GM23338 (cell line): ENCODE data around the gene ANO1. TPM values are rescaled to one million over a fixed set of nuclear protein-coding genes. Genes with fewer than 3 reads are reported as not detected.

Experiments used
- ATAC-seq: fragments of 200-7000 bp; cut with Tn5 transposase; 3 replicates; pipeline ENCODE4 v1.9.1; 2020
- DNase-seq: peaks from one replicate; pipeline ENCODE4 v3.0.0-alpha.2; 2015; ENCODE audit warnings: low spot score
- H2AFZ ChIP-seq: fragments of 200-600 bp; sonication (generic); 2 replicates; pipeline ENCODE4 v1.8.0; 2016; ENCODE audit warnings: antibody characterized with exemption, mild to moderate bottlenecking, moderate library complexity
- H3F3A ChIP-seq: fragments of 200-600 bp; sonication (generic); replicated peaks from 2 replicates; pipeline ENCODE4 v1.8.0; 2017; ENCODE audit warnings: antibody characterized with exemption, mixed run types, low read depth
- H3K27ac ChIP-seq: fragments of 200-600 bp; sonication (generic); 2 replicates; pipeline ENCODE4 v1.6.1; 2016; ENCODE audit warnings: low read depth
- H3K27me3 ChIP-seq: fragments of 200-600 bp; sonication (generic); 2 replicates; pipeline ENCODE4 v1.8.0; 2016; ENCODE audit warnings: mild to moderate bottlenecking, mixed run types, moderate library complexity; ENCODE audit not compliant: insufficient read depth
- H3K36me3 ChIP-seq: fragments of 200-600 bp; sonication (generic); 2 replicates; pipeline ENCODE4 v1.8.0; 2016; ENCODE audit warnings: mild to moderate bottlenecking; ENCODE audit not compliant: insufficient read depth
- H3K4me1 ChIP-seq: fragments of 200-600 bp; sonication (generic); 2 replicates; pipeline ENCODE4 v1.8.0; 2016; ENCODE audit warnings: mild to moderate bottlenecking, moderate library complexity; ENCODE audit not compliant: insufficient read depth
- H3K4me2 ChIP-seq: fragments of 200-600 bp; sonication (generic); 2 replicates; pipeline ENCODE4 v1.7.1; 2017; ENCODE audit warnings: mixed run types
- H3K4me3 ChIP-seq: fragments of 200-600 bp; sonication (generic); 2 replicates; pipeline ENCODE4 v1.6.1; 2016; ENCODE audit warnings: mixed run types
- H3K79me2 ChIP-seq: fragments of 200-600 bp; sonication (generic); replicated peaks from 2 replicates; pipeline ENCODE4 v1.8.0; 2017; ENCODE audit warnings: mild to moderate bottlenecking; ENCODE audit not compliant: insufficient read depth
- H3K9me2 ChIP-seq: fragments of 200-600 bp; sonication (generic); 2 replicates; pipeline ENCODE4 v1.8.0; 2017; ENCODE audit not compliant: insufficient read depth
- H4K20me1 ChIP-seq: fragments of 200-600 bp; sonication (generic); replicated peaks from 2 replicates; pipeline ENCODE4 v1.8.0; 2017; ENCODE audit warnings: mild to moderate bottlenecking; ENCODE audit not compliant: insufficient read depth
- H3K27ac Mint-ChIP-seq: 2 replicates; pipeline ENCODE4 v1.8.0; 2020; ENCODE audit warnings: inconsistent platforms, mild to moderate bottlenecking, moderate library complexity, mixed read lengths
- H3K27me3 Mint-ChIP-seq: 3 replicates; pipeline ENCODE4 v1.8.0; 2022; ENCODE audit warnings: low read depth, mild to moderate bottlenecking, moderate library complexity, mixed read lengths, inconsistent platforms; ENCODE audit not compliant: insufficient read depth, poor library complexity
- H3K36me3 Mint-ChIP-seq: 3 replicates; pipeline ENCODE4 v1.8.0; 2021; ENCODE audit warnings: low read depth, mild to moderate bottlenecking, inconsistent platforms, moderate library complexity, mixed read lengths
- H3K4me1 Mint-ChIP-seq: 3 replicates; pipeline ENCODE4 v1.8.0; 2020; ENCODE audit warnings: mild to moderate bottlenecking, inconsistent platforms, mixed read lengths
- H3K4me3 Mint-ChIP-seq: 3 replicates; pipeline ENCODE4 v1.8.0; 2021; ENCODE audit warnings: moderate library complexity, mild to moderate bottlenecking, inconsistent platforms, mixed read lengths
- H3K9me3 Mint-ChIP-seq: 3 replicates; pipeline ENCODE4 v1.8.0; 2020; ENCODE audit warnings: moderate library complexity, mild to moderate bottlenecking, inconsistent platforms, mixed read lengths
- CREB1 ChIP-seq: fragments of 250-450 bp; sonication (Bioruptor Pico); IDR thresholded peaks from 2 replicates; pipeline ENCODE4 v1.5.0; 2020; ENCODE audit warnings: low read depth, mild to moderate bottlenecking, moderate library complexity
- EZH2 ChIP-seq: fragments of 200-600 bp; sonication (generic); IDR thresholded peaks from one replicate; pipeline ENCODE4 v1.8.0; 2017; ENCODE audit warnings: antibody characterized with exemption, mild to moderate bottlenecking, low read depth; ENCODE audit not compliant: unreplicated experiment
- JUNB ChIP-seq: IDR thresholded peaks from one replicate; pipeline ENCODE4 v1.6.1; 2016; ENCODE audit warnings: antibody characterized with exemption; ENCODE audit not compliant: unreplicated experiment
- NANOG ChIP-seq: IDR thresholded peaks from 2 replicates; pipeline ENCODE4 v1.6.1; 2016; ENCODE audit warnings: antibody characterized with exemption, borderline replicate concordance
- STAT1 ChIP-seq: IDR thresholded peaks from one replicate; pipeline ENCODE4 v1.6.1; 2016; ENCODE audit warnings: antibody characterized with exemption; ENCODE audit not compliant: unreplicated experiment
- polyA plus RNA-seq: library from polyadenylated mRNA; unstranded; fragments of >200 nt; fragmentation: Nextera tagmentation; extraction: Ambion mirVana; gene quantifications from 2 replicates; pipeline ENCODE4 v1.2.1, GENCODE V29; 2016
- total RNA-seq: library from RNA; depleted of rRNA; stranded (reverse); fragments of >200 nt; shearing (Covaris generic); gene quantifications from 2 replicates; pipeline ENCODE4 v1.2.3, GENCODE V29; 2014
- TF ChIP-seq, protein P1 (sequence below), 2 experiments: fragments of 200-600 bp in 1 of 2; sonication (generic) in 1 of 2; conservative IDR thresholded peaks; 2 replicates each; pipeline versions ENCODE4 v1.5.1 to v1.6.1; 2016 to 2017; ENCODE audit warnings: antibody characterized with exemption in 2 of 2, low read depth in 2 of 2, mild to moderate bottlenecking in 2 of 2, moderate library complexity in 1 of 2
- TF ChIP-seq, protein P2 (sequence below): IDR thresholded peaks from 2 replicates; pipeline ENCODE4 v1.6.1; 2016; ENCODE audit warnings: antibody characterized with exemption

ANO1 gene
- total and polyA plus RNA-seq, 2 experiments from 2014 or later: 1.4 to 3.4 TPM

GRCh38 chr11:70127653-70128434 lies 49.7 kb downstream of the ANO1 start:
- no peak overlapping the region for H3K4me3 ChIP-seq
- no peaks in the 10 kb centered on the region for H4K20me1 ChIP-seq
- ATAC-seq (peak; percentile 17; the same call in 2 of the 3 replicates), DNase-seq (no peak)
- H3K4me1 ChIP-seq: peaks cover 19% of the 10 kb centered on the region
- peaks cover 23% of the 10 kb centered on the region for H3K4me1 Mint-ChIP-seq
- TF ChIP-seq, protein P1, sequence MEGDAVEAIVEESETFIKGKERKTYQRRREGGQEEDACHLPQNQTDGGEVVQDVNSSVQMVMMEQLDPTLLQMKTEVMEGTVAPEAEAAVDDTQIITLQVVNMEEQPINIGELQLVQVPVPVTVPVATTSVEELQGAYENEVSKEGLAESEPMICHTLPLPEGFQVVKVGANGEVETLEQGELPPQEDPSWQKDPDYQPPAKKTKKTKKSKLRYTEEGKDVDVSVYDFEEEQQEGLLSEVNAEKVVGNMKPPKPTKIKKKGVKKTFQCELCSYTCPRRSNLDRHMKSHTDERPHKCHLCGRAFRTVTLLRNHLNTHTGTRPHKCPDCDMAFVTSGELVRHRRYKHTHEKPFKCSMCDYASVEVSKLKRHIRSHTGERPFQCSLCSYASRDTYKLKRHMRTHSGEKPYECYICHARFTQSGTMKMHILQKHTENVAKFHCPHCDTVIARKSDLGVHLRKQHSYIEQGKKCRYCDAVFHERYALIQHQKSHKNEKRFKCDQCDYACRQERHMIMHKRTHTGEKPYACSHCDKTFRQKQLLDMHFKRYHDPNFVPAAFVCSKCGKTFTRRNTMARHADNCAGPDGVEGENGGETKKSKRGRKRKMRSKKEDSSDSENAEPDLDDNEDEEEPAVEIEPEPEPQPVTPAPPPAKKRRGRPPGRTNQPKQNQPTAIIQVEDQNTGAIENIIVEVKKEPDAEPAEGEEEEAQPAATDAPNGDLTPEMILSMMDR (conservative IDR thresholded peaks at IDR 0.05; ENCODE audit: low read depth in 2 of 2): no peak
- H3K27me3 Mint-ChIP-seq: peaks cover 4% of the 10 kb centered on the region
- H3K36me3 ChIP-seq: no peaks in the 10 kb centered on the region
- H3K36me3 Mint-ChIP-seq: no peaks in the 10 kb centered on the region; the same call in 2 of the 3 replicates
- peak overlapping the region; percentile 52; the same call in 1 of the 2 replicates for H3K27ac ChIP-seq
- no peaks in the 10 kb centered on the region for H3K9me2 ChIP-seq
- H3K27ac Mint-ChIP-seq: peak overlapping the region; percentile 52
- peak overlapping the region; percentile 74; the same call in 1 of the 2 replicates for H2AFZ ChIP-seq
- H3K9me3 Mint-ChIP-seq: no peaks in the 10 kb centered on the region
- H3K27me3 ChIP-seq: no peaks in the 10 kb centered on the region
- H3K4me3 Mint-ChIP-seq: no peak overlapping the region
- H3K79me2 ChIP-seq: no peaks in the 10 kb centered on the region
- 0 out of 2 replicates have a peak, but pooled peaks cover 6% of the 10 kb centered on the region for H3F3A ChIP-seq
- H3K4me2 ChIP-seq: peak overlapping the region; percentile 67

DNA sequence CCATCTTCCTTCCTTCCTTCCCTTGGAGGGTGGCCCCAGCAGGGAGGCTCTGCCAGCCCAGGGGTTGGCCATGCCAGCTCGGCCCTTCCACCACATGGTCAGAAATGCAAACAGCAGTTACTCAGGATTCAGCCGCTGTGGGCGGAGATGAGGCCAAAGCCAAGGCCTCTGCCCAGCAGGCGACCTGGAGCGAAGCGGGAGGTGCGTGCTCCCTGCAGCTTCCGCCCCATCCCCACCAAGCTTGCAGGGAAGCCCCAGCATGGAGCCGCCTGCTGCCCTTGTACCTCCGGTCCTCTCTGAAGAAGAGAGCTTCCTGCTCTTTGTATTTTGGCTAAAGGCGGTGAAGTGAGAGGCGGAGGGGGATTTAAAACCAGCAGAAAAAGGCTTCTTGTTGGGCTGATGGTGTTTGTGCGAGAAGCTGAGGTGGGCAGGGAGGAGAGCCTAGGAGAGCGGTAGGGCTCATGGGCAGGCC lies 50.4 kb downstream of the ANO1 start:
- no peak overlapping the region for H3K4me3 ChIP-seq
- Mint-ChIP-seq H3K36me3 (no peaks in the 10 kb centered on the region; the same call in 2 of the 3 replicates), H3K27me3 (peaks cover 4% of the 10 kb centered on the region), H3K4me3 (no peak overlapping the region), H3K27ac (peak overlapping the region; percentile 52), H3K4me1 (peaks cover 19% of the 10 kb centered on the region), H3K9me3 (no peaks in the 10 kb centered on the region)
- no peaks in the 10 kb centered on the region for H3K79me2 ChIP-seq
- no peaks in the 10 kb centered on the region for H3K9me2 ChIP-seq
- TF ChIP-seq, protein P1 (conservative IDR thresholded peaks at IDR 0.05; ENCODE audit: low read depth in 2 of 2): peak in 1 of 2 experiments; percentile 24; a peak in 2 of 4 replicates
- TF ChIP-seq EZH2 (no peak), JUNB (no peak), STAT1 (no peak), CREB1 (no peak), NANOG (no peak)
- TF ChIP-seq, protein P2, sequence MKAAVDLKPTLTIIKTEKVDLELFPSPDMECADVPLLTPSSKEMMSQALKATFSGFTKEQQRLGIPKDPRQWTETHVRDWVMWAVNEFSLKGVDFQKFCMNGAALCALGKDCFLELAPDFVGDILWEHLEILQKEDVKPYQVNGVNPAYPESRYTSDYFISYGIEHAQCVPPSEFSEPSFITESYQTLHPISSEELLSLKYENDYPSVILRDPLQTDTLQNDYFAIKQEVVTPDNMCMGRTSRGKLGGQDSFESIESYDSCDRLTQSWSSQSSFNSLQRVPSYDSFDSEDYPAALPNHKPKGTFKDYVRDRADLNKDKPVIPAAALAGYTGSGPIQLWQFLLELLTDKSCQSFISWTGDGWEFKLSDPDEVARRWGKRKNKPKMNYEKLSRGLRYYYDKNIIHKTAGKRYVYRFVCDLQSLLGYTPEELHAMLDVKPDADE: peak; percentile 42; the same call in 1 of the 2 replicates
- H3K36me3 ChIP-seq: no peaks in the 10 kb centered on the region
- peaks cover 19% of the 10 kb centered on the region for H3K4me1 ChIP-seq
- H4K20me1 ChIP-seq: no peaks in the 10 kb centered on the region
- H3F3A ChIP-seq: 0 out of 2 replicates have a peak, but pooled peaks cover 6% of the 10 kb centered on the region
- H3K27me3 ChIP-seq: no peaks in the 10 kb centered on the region
- peak overlapping the region; percentile 67 for H3K4me2 ChIP-seq
- DNase-seq: peak; percentile 49
- H3K27ac ChIP-seq: 0 out of 2 replicates have a peak overlapping the region, but pooled peaks have one; percentile 69
- peak overlapping the region; percentile 74 for H2AFZ ChIP-seq
- ATAC-seq: peak; percentile 75
